Measurements from ENCODE around the gene AAMP. TPM values are rescaled to one million over a fixed set of nuclear protein-coding genes. Genes with fewer than 3 reads are reported as not detected.
"Not testable (repeated sequence)": the region's sequence is repeated elsewhere in the genome, so short reads cannot be mapped to it uniquely, and the experiment has no call there.

AAMP gene
- total RNA-seq: 89.7 TPM
- long read RNA-seq, transcript AAMP-204 (11 exons, 1,804 nt): minor isoform, 102 of 895 reads
- long read RNA-seq, transcript AAMP-201 (11 exons, 1,886 nt): major isoform, 679 of 895 reads
- long read RNA-seq, transcript AAMP-202 (10 exons, 1,761 nt): minor isoform, 9 of 895 reads
- long read RNA-seq, transcript AAMP-208 (8 exons, 2,270 nt): minor isoform, 5 of 895 reads
- long read RNA-seq, partial matches to known transcripts: 14 of 895 reads
- long read RNA-seq, other reads (novel, unspliced or antisense): 81 of 895 reads

GRCh38 chr2:218269900-218270720, at the start of gene AAMP, which contains the start of gene PNKD:
AAMP (minus strand) TSS chr2:218270137; CDS start chr2:218270086, 51 bp downstream.
PNKD (plus strand) TSS chr2:218270519; CDS start chr2:218270536, 17 bp downstream.
- DNase-seq (ENCODE audit: low spot score): peak; percentile 100

GRCh38 chr2:218318241-218318640, 48.3 kb upstream of the AAMP start:
- DNase-seq (ENCODE audit: low spot score): no peak

- no peak for DNase-seq (ENCODE audit: low spot score)
These were observed 47.9 kb upstream of the AAMP start for GRCh38 chr2:218317835-218318234.

- DNase-seq (ENCODE audit: low spot score): no peak
These were observed 47.3 kb upstream of the AAMP start for GRCh38 chr2:218317303-218317630.

- no peak for DNase-seq (ENCODE audit: low spot score)
These were observed 45.5 kb upstream of the AAMP start for GRCh38 chr2:218315397-218315796.

GRCh38 chr2:218314764-218315163, 44.8 kb upstream of the AAMP start:
- DNase-seq (ENCODE audit: low spot score): not testable (repeated sequence)

- no peak for DNase-seq (ENCODE audit: low spot score)
These were observed 43.4 kb upstream of the AAMP start for GRCh38 chr2:218313356-218313755.

- no peak for DNase-seq (ENCODE audit: low spot score)
These were observed 42.4 kb upstream of the AAMP start for GRCh38 chr2:218312267-218312756.

GRCh38 chr2:218311541-218312266, 41.8 kb upstream of the AAMP start:
- not testable (repeated sequence) for DNase-seq (ENCODE audit: low spot score)

GRCh38 chr2:218310853-218311540, 41.1 kb upstream of the AAMP start:
- DNase-seq (ENCODE audit: low spot score): no peak

GRCh38 chr2:218307415-218308090, 37.6 kb upstream of the AAMP start:
- DNase-seq (ENCODE audit: low spot score): no peak

GRCh38 chr2:218306184-218306920, 36.4 kb upstream of the AAMP start:
- no peak for DNase-seq (ENCODE audit: low spot score)

- no peak for DNase-seq (ENCODE audit: low spot score)
These were observed 35.4 kb upstream of the AAMP start for GRCh38 chr2:218305383-218305782.

- DNase-seq (ENCODE audit: low spot score): no peak
These were observed 31.4 kb upstream of the AAMP start for GRCh38 chr2:218301176-218301819.

- DNase-seq (ENCODE audit: low spot score): no peak
These were observed 30.2 kb upstream of the AAMP start for GRCh38 chr2:218300141-218300540.

GRCh38 chr2:218298314-218298875, 28.5 kb upstream of the AAMP start:
- DNase-seq (ENCODE audit: low spot score): no peak

- DNase-seq (ENCODE audit: low spot score): no peak
These were observed 26.9 kb upstream of the AAMP start for GRCh38 chr2:218296847-218297246.

GRCh38 chr2:218296200-218296599, 26.3 kb upstream of the AAMP start:
- no peak for DNase-seq (ENCODE audit: low spot score)

GRCh38 chr2:218295029-218295428, 25.1 kb upstream of the AAMP start:
- no peak for DNase-seq (ENCODE audit: low spot score)

All from mesenteric fat pad (tissue), 1 donor.